AG10803 (cell line): Measurements from ENCODE around the gene CDHR2.

ENCODE experiments used
- DNase-seq: peaks from one replicate; pipeline ENCODE4 v3.0.0; 2010; ENCODE audit warnings: low read depth
- H3K4me3 ChIP-seq: 2 replicates; pipeline ENCODE4 v1.5.1; 2011; ENCODE audit warnings: mild to moderate bottlenecking, low read length, control low read depth
- CTCF ChIP-seq: conservative IDR thresholded peaks from 2 replicates; pipeline ENCODE4 v1.5.1; 2011; ENCODE audit warnings: mild to moderate bottlenecking, low read length, control low read depth, inconsistent platforms

The CDHR2 gene

GRCh38 chr5:176612855-176613254 lies 63.7 kb downstream of the CDHR2 start:
- no peak overlapping the region for H3K4me3 ChIP-seq
- TF ChIP-seq CTCF, result no peak

GRCh38 chr5:176614805-176615478 lies 65.8 kb downstream of the CDHR2 start:
- H3K4me3 ChIP-seq, result no peak overlapping the region
- peak; percentile 51 for DNase-seq
- TF ChIP-seq CTCF, result no peak

More at GRCh38 chr5:176612855-176613254, 63.7 kb downstream of the CDHR2 start:
- DNase-seq, result no peak

- no peak for DNase-seq
- no peak overlapping the region for H3K4me3 ChIP-seq
- TF ChIP-seq CTCF, result no peak
These were observed 67.4 kb downstream of the CDHR2 start for GRCh38 chr5:176616511-176616910.

- peak overlapping the region; percentile 12; the same call in 1 of the 2 replicates for H3K4me3 ChIP-seq
- no peak for DNase-seq
- no peak for TF ChIP-seq CTCF
These were observed 69.6 kb downstream of the CDHR2 start for GRCh38 chr5:176618783-176619182.

- peak; percentile 34 for TF ChIP-seq CTCF
- DNase-seq, result peak; percentile 73
These were observed 70.0 kb downstream of the CDHR2 start for GRCh38 chr5:176619203-176619568.

GRCh38 chr5:176619569-176620332 lies 70.6 kb downstream of the CDHR2 start:
- TF ChIP-seq CTCF, result no peak
- no peak for DNase-seq
- H3K4me3 ChIP-seq, result no peak overlapping the region

More at GRCh38 chr5:176619203-176619568, 70.0 kb downstream of the CDHR2 start:
- H3K4me3 ChIP-seq, result peak overlapping the region; percentile 12; the same call in 1 of the 2 replicates
